Left lung (tissue), 10 donors: ENCODE results near the gene CTAGE1. TPM values are rescaled to one million over a fixed set of nuclear protein-coding genes. Genes with fewer than 3 reads are reported as not detected.

Experiments
- ATAC-seq: fragments of 200-7000 bp; cut with Tn5 transposase; one replicate; pipeline ENCODE4 v1.9.1; 2020; ENCODE audit warnings: moderate library complexity
- DNase-seq, 4 donors: peaks; one replicate each; pipeline ENCODE4 v3.0.0-alpha.2; 2013 to 2020
- H3K27ac ChIP-seq, 2 donors: fragments of 200-600 bp; sonication (generic) in 1 of 2; one replicate each; pipeline versions ENCODE4 v1.5.0 to v1.8.0; 2020 to 2021
- H3K27me3 ChIP-seq, 2 donors: fragments of 200-600 bp; sonication (generic) in 1 of 2; one replicate each; pipeline versions ENCODE4 v1.5.0 to v1.8.0; 2020 to 2021
- H3K36me3 ChIP-seq, 2 donors: fragments of 200-600 bp; sonication (generic) in 1 of 2; one replicate each; pipeline versions ENCODE4 v1.5.0 to v1.8.0; 2020 to 2021
- H3K4me1 ChIP-seq, 2 donors: fragments of 200-600 bp; one replicate each; pipeline ENCODE4 v1.8.0; 2021
- H3K4me3 ChIP-seq, 2 donors: fragments of 200-600 bp; sonication (generic) in 1 of 2; one replicate each; pipeline versions ENCODE4 v1.5.0 to v1.8.0; 2020 to 2021; ENCODE audit warnings: mild to moderate bottlenecking in 1 of 2
- H3K9me3 ChIP-seq, 2 donors: fragments of 200-600 bp; sonication (generic) in 1 of 2; one replicate each; pipeline versions ENCODE4 v1.5.0 to v1.8.0; 2020 to 2021
- intact Hi-C, 2 donors: fragments of 100-400 bp; cut with DNase I; formaldehyde crosslinking; loops; one replicate each; pipeline versions ENCODE4 v1.11.2 to v1.14.2; 2022
- polyA plus RNA-seq, 6 donors: library from polyadenylated mRNA; unstranded; fragments of 120-200 nt; gene quantifications; one replicate each; pipeline ENCODE4 v1.2.1, GENCODE V29; 2013; ENCODE audit not compliant: insufficient read length in 6 of 6
- total RNA-seq, 2 donors: library from RNA; stranded (reverse); fragmentation: NEBNext Ultra II Directional; extraction: Animal tissue kit (Norgen Biotek cat#: 25700); gene quantifications; one replicate each; pipeline ENCODE4 v1.2.1, GENCODE V29; 2021
- TF ChIP-seq, protein P1 (sequence below), 2 donors: fragments of 200-600 bp; sonication (generic) in 1 of 2; IDR thresholded peaks; one replicate each; pipeline versions ENCODE4 v1.5.0 to v1.8.0; 2021; ENCODE audit warnings: antibody characterized with exemption in 2 of 2
- donor health status: DM: no; HTN: yes; CAD: no.
- donor health status: DM: no; HTN: no; CAD: no.

The CTAGE1 gene
- total and polyA plus RNA-seq, 8 donors: 0.04 to 0.11 TPM; not detected in 6

DNA sequence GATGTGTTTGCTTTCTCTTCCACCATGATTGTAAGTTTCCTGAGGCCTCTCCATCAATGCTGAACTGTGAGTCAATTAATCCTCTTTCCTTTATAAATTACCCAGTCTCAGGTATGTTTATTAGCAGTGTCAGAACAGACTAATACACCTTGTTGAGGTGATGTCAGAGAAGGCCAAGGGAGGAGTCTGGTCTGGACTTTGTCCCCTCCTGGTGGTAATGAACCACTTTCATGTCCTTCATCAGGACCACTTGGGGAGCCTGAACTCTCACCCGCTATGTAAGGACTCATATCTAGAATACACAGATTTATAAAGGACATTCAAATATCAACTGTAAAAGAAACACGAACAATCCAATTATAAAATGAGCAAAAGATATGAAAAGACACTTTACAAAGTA, 2.9 kb upstream of the CTAGE1 start:
- H3K36me3 ChIP-seq: no peaks in the 10 kb centered on the region
- H3K4me3 ChIP-seq: no peak overlapping the region
- TF ChIP-seq, protein P1, sequence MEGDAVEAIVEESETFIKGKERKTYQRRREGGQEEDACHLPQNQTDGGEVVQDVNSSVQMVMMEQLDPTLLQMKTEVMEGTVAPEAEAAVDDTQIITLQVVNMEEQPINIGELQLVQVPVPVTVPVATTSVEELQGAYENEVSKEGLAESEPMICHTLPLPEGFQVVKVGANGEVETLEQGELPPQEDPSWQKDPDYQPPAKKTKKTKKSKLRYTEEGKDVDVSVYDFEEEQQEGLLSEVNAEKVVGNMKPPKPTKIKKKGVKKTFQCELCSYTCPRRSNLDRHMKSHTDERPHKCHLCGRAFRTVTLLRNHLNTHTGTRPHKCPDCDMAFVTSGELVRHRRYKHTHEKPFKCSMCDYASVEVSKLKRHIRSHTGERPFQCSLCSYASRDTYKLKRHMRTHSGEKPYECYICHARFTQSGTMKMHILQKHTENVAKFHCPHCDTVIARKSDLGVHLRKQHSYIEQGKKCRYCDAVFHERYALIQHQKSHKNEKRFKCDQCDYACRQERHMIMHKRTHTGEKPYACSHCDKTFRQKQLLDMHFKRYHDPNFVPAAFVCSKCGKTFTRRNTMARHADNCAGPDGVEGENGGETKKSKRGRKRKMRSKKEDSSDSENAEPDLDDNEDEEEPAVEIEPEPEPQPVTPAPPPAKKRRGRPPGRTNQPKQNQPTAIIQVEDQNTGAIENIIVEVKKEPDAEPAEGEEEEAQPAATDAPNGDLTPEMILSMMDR (IDR thresholded peaks at IDR 0.05): no peak
- no peak for ATAC-seq
- intact Hi-C loops: no loop called here
- no peaks in the 10 kb centered on the region for H3K27me3 ChIP-seq
- DNase-seq: no peak
- H3K27ac ChIP-seq: no peak overlapping the region
- H3K9me3 ChIP-seq: peaks cover 0 to 4% of the 10 kb centered on the region in 2 donors
- H3K4me1 ChIP-seq: no peaks in the 10 kb centered on the region

DNA sequence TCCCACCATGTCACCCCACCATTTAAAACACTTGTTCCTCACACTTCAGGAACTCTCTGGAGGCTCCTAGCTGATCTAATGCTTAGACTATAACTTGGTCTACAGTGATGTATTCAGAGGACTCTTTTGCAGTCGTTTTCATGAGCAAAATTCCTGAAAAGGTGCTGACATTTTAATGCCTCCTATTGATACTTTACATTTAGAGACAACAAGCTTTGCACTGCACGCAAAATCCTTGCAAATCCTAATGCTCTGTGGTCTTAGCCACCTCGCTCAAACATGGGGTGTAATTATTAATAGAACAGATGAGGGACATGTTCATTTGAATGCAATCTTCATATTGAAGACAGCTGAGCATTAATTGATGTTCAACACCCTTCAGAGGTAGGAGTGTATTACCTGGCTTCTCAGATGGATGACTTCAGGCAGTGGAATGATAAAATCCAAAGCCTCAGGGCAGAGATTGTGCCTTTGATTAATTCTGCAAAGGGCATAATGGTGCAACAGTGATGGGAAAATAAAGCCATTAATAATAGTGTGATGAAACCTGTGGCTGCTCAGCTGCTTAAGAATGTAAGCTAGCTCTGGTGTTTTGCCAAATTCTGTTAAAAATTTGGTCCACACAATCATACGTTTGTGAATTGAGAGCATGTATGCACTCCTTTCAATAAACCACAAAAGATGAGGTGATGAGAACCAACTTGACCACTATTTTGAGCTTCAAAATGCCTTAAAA, 5.4 kb downstream of the CTAGE1 start:
- H3K36me3 ChIP-seq: no peaks in the 10 kb centered on the region
- DNase-seq: no peak
- H3K27ac ChIP-seq: no peak overlapping the region
- H3K4me1 ChIP-seq: no peaks in the 10 kb centered on the region
- no peaks in the 10 kb centered on the region for H3K27me3 ChIP-seq
- H3K4me3 ChIP-seq: no peak overlapping the region
- peaks cover 0 to 4% of the 10 kb centered on the region in 2 donors for H3K9me3 ChIP-seq
- no peak for ATAC-seq
- intact Hi-C loops: no loop called here
- TF ChIP-seq, protein P1 (IDR thresholded peaks at IDR 0.05): no peak

DNA sequence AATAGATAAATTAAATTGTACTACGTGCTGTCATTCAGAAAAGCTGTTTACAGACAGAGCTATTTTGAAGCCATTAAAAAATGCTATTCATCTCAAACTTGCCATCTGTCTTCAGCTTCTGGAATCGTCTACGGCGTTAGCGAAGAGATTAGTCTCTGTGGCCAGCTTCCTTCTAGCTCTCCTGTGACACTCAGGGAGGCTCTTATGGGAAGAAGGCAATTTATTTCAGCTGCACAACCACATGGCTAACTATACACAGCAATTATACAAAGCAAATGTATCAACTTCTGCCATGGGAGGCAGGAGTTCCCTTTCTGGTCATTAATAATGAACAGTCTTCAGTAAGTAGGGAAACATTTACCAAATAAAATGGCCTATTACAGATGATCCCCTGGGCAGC, 6.3 kb downstream of the CTAGE1 start:
- Histone ChIP-seq H3K9me3 (peaks cover 0 to 5% of the 10 kb centered on the region in 2 donors), H3K27me3 (no peaks in the 10 kb centered on the region), H3K4me3 (no peak overlapping the region), H3K27ac (no peak overlapping the region), H3K4me1 (no peaks in the 10 kb centered on the region), H3K36me3 (no peaks in the 10 kb centered on the region)
- no peak for ATAC-seq
- intact Hi-C loops: no loop called here
- no peak for DNase-seq
- TF ChIP-seq, protein P1 (IDR thresholded peaks at IDR 0.05): no peak

DNA sequence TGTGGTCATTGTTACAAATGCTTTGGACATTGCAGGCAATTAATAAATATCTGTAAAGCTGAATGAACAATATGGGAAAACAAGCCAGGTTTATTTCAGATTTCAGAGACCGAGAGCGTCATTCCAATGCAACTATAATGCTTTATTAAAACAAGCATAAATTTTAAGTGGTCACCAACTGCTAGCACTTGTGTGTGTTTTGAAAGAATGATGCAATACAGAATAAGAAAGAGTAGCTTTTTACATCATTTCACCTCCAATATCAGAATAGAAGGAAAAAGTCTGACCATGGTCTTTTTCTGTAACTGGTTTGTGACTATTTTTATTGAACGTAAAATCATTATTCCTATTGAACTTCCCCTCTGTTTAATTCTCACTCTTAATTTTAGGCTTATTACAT, 7.6 kb downstream of the CTAGE1 start:
- no peaks in the 10 kb centered on the region for H3K27me3 ChIP-seq
- peaks cover 0 to 13% of the 10 kb centered on the region in 2 donors for H3K9me3 ChIP-seq
- no peaks in the 10 kb centered on the region for H3K36me3 ChIP-seq
- TF ChIP-seq, protein P1 (IDR thresholded peaks at IDR 0.05): no peak
- H3K4me3 ChIP-seq: no peak overlapping the region
- H3K4me1 ChIP-seq: no peaks in the 10 kb centered on the region
- H3K27ac ChIP-seq: no peak overlapping the region
- intact Hi-C loops: no loop called here
- DNase-seq (no peak), ATAC-seq (no peak)

- H3K27ac ChIP-seq: no peak overlapping the region
- intact Hi-C loops: no loop called here
- DNase-seq: no peak
These were observed 8.3 kb downstream of the CTAGE1 start for GRCh38 chr18:22409445-22409844.

More at GRCh38 chr18:22409445-22409844, 8.3 kb downstream of the CTAGE1 start:
- H3K4me1 ChIP-seq: no peaks in the 10 kb centered on the region
- TF ChIP-seq, protein P1 (IDR thresholded peaks at IDR 0.05): no peak
- H3K9me3 ChIP-seq: peaks cover 0 to 20% of the 10 kb centered on the region in 2 donors
- H3K4me3 ChIP-seq: no peak overlapping the region
- no peaks in the 10 kb centered on the region for H3K27me3 ChIP-seq
- ATAC-seq: no peak
- H3K36me3 ChIP-seq: no peaks in the 10 kb centered on the region
